Brain microvascular endothelial cell (primary cell): Measurements from ENCODE around the gene WASHC4.
"Not testable (repeated sequence)": the region's sequence is repeated elsewhere in the genome, so short reads cannot be mapped to it uniquely, and the experiment has no call there.

Source experiments
- DNase-seq: peaks from one replicate; pipeline ENCODE4 v3.0.0-alpha.2; 2020
- H3K27ac ChIP-seq: fragments of 250-450 bp; sonication (Bioruptor Pico); 2 replicates; pipeline ENCODE4 v1.5.1; 2020; ENCODE audit warnings: mild to moderate bottlenecking, moderate library complexity
- H3K27me3 ChIP-seq: fragments of 250-450 bp; sonication (Bioruptor Pico); replicated peaks from 2 replicates; pipeline ENCODE4 v1.5.1; 2020; ENCODE audit warnings: mild to moderate bottlenecking
- H3K36me3 ChIP-seq: fragments of 250-450 bp; sonication (Bioruptor Pico); replicated peaks from 2 replicates; pipeline ENCODE4 v1.5.1; 2020; ENCODE audit warnings: mild to moderate bottlenecking
- H3K4me3 ChIP-seq: 2 replicates; pipeline ENCODE4 v1.5.1; 2011; ENCODE audit warnings: low read depth, mild to moderate bottlenecking, control low read depth, low read length, moderate library complexity
- in situ Hi-C: cut with HindIII; loops from 2 replicates; pipeline ENCODE4 v1.10.0; 2017; ENCODE audit warnings: low sequenced_read_pairs, low pct_ligation_motif_present
- TF ChIP-seq, protein P1 (sequence below): IDR thresholded peaks from 2 replicates; pipeline ENCODE4 v1.5.1; 2011; ENCODE audit warnings: low read depth, mild to moderate bottlenecking, moderate library complexity, low read length, control low read depth, inconsistent platforms; ENCODE audit errors: missing control alignments

Gene WASHC4

GRCh38 chr12:105171691-105172436 is 64.3 kb downstream of the WASHC4 start:
- in situ Hi-C loops, result no loop called here
- Histone ChIP-seq H3K4me3 (no peak overlapping the region), H3K36me3 (peaks cover 44% of the 10 kb centered on the region), H3K27ac (no peak overlapping the region), H3K27me3 (no peaks in the 10 kb centered on the region)
- no peak for DNase-seq
- TF ChIP-seq, protein P1, sequence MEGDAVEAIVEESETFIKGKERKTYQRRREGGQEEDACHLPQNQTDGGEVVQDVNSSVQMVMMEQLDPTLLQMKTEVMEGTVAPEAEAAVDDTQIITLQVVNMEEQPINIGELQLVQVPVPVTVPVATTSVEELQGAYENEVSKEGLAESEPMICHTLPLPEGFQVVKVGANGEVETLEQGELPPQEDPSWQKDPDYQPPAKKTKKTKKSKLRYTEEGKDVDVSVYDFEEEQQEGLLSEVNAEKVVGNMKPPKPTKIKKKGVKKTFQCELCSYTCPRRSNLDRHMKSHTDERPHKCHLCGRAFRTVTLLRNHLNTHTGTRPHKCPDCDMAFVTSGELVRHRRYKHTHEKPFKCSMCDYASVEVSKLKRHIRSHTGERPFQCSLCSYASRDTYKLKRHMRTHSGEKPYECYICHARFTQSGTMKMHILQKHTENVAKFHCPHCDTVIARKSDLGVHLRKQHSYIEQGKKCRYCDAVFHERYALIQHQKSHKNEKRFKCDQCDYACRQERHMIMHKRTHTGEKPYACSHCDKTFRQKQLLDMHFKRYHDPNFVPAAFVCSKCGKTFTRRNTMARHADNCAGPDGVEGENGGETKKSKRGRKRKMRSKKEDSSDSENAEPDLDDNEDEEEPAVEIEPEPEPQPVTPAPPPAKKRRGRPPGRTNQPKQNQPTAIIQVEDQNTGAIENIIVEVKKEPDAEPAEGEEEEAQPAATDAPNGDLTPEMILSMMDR, result no peak

GRCh38 chr12:105175397-105175990 is 68.0 kb downstream of the WASHC4 start:
- in situ Hi-C loops, result no loop called here
- TF ChIP-seq, protein P1, result no peak
- Histone ChIP-seq H3K4me3 (no peak overlapping the region), H3K27ac (no peak overlapping the region), H3K36me3 (peaks cover 37% of the 10 kb centered on the region), H3K27me3 (no peaks in the 10 kb centered on the region)
- DNase-seq, result no peak

GRCh38 chr12:105177208-105177607 is 69.7 kb downstream of the WASHC4 start:
- H3K4me3 ChIP-seq, result no peak overlapping the region
- H3K27me3 ChIP-seq, result no peaks in the 10 kb centered on the region
- in situ Hi-C loops, result no loop called here
- peaks cover 26% of the 10 kb centered on the region for H3K36me3 ChIP-seq
- TF ChIP-seq, protein P1, result no peak
- no peak for DNase-seq
- no peak overlapping the region for H3K27ac ChIP-seq

DNA sequence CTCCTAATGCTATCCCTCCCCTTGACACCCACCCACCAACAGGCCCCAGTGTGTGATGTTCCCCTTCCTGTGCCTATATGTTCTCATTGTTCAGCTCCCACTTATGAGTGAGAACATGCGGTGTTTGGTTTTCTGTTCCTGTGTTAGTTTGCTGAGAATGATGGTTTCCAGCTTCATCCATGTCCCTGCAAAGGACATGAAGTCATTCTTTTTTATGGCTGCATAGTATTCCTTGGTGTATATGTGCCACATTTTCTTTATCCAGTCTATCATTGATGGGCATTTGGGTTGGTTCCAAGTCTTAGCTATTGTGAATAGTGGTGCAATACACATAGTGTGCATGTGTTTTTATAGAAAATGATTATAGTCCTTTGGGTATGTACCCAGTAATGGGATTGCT is 71.6 kb downstream of the WASHC4 start:
- H3K27ac ChIP-seq, H3K4me3 ChIP-seq, DNase-seq, H3K27me3 ChIP-seq, in situ Hi-C loops: not testable (repeated sequence)
- peaks cover 24% of the 10 kb centered on the region for H3K36me3 ChIP-seq

GRCh38 chr12:105183406-105183805 is 75.9 kb downstream of the WASHC4 start:
- peaks cover 32% of the 10 kb centered on the region for H3K36me3 ChIP-seq
- H3K27me3 ChIP-seq, H3K27ac ChIP-seq, H3K4me3 ChIP-seq, DNase-seq, in situ Hi-C loops: not testable (repeated sequence)

DNA sequence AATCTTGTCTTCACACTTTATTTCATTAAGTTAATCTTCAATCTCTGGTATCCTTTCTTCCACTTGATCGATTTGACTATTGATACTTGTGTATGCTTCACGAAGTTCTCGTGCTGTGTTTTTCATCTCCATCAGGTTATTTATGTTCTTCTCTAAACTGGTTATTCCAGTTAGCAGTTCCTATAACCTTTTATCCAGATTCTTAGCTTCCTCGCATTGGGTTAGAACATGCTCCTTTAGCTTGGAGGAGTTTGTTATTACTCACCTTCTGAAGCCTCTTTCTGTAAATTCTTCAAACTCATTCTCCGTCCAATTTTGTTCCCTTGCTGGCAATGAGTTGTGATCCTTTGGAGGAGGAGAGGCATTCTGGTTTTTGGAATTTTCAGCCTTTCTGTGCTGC is 76.4 kb downstream of the WASHC4 start:
- H3K27ac ChIP-seq, H3K27me3 ChIP-seq, DNase-seq, H3K4me3 ChIP-seq, in situ Hi-C loops: not testable (repeated sequence)
- H3K36me3 ChIP-seq, result peaks cover 31% of the 10 kb centered on the region

DNA sequence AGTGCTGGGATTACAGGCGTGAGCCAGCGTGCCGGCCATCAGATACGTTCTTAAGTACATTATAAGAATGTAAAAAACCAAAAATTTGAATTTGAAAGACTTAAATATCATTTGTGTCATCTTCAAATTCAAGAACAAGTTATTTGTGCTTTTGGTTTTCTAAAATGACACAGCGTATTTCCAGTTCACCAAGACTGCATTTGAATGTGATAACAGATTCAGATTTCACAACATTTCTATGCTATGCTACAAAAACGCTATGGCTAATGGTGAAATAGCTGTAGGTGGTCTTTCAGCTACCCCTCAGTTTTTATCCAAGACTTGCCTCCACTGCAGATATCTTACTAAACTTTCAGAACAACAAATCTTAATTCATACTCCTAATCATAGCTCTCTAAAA is 81.8 kb downstream of the WASHC4 start:
- Histone ChIP-seq H3K36me3 (peaks cover 65% of the 10 kb centered on the region), H3K27ac (no peak overlapping the region), H3K27me3 (no peaks in the 10 kb centered on the region), H3K4me3 (no peak overlapping the region)
- TF ChIP-seq, protein P1, result no peak
- DNase-seq, result no peak
- in situ Hi-C loops, result no loop called here
